Retina (tissue), 1 donor: ENCODE results near the gene GUF1.

ENCODE experiments used
- DNase-seq: peaks from one replicate; pipeline ENCODE4 v3.0.0-alpha.2; 2016

GUF1 gene

GRCh38 chr4:44678094-44679041 is at the start of gene GUF1:
Gene GUF1 (plus strand): TSS chr4:44678420. CDS start chr4:44678623, 203 bp downstream.
- DNase-seq = peak; percentile 98

DNA sequence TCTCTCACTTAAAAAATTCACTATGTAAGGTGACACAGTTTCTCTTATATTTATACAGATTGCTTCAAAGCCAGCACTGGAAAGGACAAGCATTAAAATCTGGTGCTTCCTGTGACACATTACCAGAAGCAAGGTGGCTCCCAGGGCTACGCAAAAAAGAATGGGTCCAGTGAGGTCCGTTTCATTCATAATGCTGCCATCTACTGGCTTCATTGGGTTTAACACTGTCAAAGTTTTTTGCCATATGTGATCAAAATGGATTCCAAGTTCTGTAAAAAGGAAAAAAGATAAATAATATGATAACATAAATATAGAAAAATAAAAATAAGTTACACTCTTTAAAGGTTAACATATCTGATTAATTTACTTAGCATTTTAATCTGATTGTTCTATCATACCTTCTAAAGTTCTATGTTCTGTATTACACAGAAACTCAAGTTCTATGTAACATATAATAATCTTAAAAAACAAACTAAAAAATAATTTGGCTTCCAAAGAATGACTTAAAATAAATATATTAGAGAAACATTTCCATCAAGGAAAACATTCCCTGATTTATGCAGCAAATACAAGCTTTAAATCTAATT is 48.8 kb upstream of the GUF1 start:
- peak; percentile 65 for DNase-seq

DNA sequence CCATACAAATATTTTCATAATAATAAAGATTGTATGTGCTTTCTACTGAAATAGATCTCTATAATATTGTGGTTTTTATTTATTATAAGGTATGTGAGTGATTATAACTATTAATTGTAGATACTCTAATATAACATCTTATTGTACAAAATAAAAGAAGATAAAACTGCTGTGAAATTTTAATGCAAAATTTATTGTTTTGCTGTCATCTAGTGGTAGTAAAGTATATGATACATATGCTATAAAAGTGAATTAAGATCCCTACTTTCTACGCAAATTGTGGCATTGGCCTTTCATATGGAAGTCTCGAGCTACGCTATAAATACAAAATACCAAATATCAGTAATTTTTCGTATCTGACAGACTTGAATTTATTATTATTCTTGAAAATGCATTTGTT is 46.1 kb upstream of the GUF1 start:
- no peak for DNase-seq

- no peak for DNase-seq
These were observed 45.5 kb upstream of the GUF1 start for GRCh38 chr4:44632733-44633132.

- DNase-seq = no peak
These were observed 40.1 kb upstream of the GUF1 start for GRCh38 chr4:44638091-44638490.

DNA sequence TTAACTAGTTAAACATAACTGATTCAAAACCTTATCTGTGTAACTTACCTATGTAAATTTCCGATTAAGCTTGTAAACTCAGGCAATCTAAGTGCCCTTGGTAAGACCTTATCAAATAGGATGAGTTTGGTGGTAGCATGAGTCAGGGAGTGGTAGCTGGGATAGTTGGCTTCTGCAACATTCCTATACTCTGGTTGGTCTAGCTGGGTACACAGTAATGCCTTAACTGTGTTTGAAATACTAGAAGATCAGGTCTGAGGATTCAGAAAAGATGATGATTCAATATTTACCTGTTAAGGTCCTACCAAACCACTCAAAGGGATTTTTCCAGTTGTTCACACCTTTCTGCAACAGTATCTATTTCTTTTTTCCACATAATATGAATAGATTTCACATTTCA is 32.1 kb upstream of the GUF1 start:
- no peak for DNase-seq

GRCh38 chr4:44651425-44651824 is 26.8 kb upstream of the GUF1 start, which contains the start of gene YIPF7:
Gene YIPF7 (minus strand): TSS chr4:44651625. CDS start chr4:44650100, 1,525 bp downstream.
- no peak for DNase-seq

GRCh38 chr4:44652002-44652401 is 26.2 kb upstream of the GUF1 start:
- no peak for DNase-seq

DNA sequence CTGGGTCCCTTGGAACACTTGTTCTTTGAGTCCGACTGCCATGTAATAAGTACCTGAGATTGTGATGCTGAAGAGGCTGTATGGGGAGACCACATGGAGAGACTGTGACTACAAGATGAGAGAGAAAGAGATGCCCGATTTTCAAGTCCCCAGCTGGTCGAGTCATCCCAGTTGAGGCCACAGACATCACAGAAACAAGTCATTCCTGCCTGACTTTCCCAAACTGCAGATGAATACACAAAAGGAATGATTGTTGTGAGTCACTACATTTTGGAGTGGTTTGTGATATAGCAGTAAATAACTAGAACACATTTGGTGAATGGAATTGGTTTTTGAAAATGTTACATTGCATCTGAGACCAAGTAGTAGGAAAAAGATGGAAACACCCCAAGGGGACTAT is 17.8 kb upstream of the GUF1 start:
- no peak for DNase-seq

- no peak for DNase-seq
These were observed 16.1 kb upstream of the GUF1 start for GRCh38 chr4:44661940-44662622.

GRCh38 chr4:44662623-44663005 is 15.6 kb upstream of the GUF1 start:
- DNase-seq = no peak

DNA sequence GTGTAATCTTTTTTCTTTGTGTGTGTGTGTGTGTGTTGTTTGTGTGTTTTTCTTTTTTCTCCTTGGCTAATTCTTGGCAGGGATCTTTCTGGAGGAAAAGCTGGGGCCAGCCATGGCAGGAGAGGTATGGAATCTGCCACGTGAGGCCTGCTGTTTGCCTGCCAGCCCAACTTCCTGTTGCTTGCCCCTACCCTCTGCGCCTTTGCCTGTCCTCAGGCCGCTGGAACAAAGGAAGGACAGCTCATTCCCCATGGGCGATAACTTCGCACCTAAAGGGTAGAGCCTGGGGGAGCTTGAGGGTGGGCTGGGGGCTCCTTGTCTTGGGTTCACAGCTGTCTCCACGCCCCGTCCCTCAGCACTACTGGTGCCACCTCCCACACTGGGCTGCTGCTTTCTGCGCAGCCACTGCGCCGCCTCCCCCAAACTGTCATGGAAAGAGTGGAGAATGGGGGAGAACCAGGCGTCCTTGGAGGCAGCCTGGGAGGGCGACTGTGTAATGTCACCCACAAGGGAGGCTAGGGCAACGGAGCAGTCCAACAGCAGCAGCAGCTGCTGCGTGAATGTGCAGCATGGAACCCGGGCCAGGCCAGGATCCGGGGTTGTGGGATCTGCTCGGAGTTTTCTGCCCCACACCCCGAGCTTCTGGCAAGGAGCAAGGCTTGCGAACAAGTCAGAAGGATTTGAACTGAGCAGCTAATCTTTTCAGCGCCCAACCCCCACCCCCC is 14.5 kb upstream of the GUF1 start:
- DNase-seq = no peak

- no peak for DNase-seq
These were observed 9.7 kb upstream of the GUF1 start for GRCh38 chr4:44668526-44668925.

GRCh38 chr4:44670506-44671199 is 7.6 kb upstream of the GUF1 start:
- no peak for DNase-seq

- no peak for DNase-seq
These were observed 6.6 kb upstream of the GUF1 start for GRCh38 chr4:44671636-44672035.

DNA sequence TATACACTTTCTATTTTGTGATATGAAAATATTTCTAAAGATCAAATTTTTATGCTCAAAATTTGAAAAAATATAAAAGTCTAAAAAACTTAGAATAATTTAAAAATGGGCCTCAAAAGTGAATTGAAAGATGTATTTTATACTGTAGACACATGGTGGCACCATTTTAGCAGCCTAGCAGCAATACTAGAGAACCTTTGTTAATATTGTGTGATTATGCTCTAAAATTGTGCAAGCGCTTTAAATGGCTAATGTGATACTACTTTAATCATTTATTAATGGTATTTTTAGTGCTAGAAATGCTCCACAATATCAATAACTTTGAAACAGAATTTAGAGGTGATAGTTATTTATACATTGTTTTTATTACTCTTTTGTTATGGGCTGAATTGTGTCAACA is 3.7 kb upstream of the GUF1 start:
- no peak for DNase-seq

DNA sequence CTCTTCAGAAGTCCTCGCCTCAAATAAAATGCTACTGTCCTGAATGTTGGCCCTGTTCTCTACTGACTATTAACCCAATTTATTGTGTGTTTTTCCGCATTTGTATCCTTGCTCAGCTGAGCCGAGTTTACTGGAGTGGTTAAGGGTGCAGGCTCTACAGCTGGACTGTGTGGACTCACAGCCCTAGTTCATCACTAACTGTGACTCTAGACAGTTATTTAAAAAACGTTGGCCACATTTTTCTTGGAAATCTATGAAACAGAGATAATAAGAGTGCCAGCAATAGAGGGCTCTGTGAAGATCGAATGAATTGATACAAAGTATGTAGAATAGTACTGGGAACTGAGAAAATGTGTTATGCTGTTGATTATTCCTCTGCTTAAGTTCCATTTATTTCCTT is 2.9 kb upstream of the GUF1 start:
- DNase-seq = no peak

GRCh38 chr4:44679060-44679459 is 840 bp downstream of the GUF1 start:
- DNase-seq = no peak

DNA sequence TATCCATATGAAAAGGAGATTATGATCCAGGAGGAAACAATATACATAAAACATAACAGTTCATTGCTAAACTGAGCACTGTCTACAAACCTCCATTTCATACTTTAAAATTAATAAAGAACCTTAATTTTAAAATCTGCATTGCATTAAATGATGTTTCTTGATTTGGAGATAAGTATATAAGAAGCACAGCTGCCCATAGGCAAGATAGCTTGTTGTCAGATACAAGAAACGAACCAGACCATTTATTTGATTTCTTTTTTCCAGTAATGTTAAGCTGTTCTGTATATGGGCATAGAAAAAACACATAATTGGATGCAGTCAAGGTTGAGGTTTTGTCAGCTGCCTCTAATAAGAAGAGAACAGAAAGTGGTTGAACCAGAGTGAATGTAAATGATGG is 6.4 kb downstream of the GUF1 start:
- no peak for DNase-seq

DNA sequence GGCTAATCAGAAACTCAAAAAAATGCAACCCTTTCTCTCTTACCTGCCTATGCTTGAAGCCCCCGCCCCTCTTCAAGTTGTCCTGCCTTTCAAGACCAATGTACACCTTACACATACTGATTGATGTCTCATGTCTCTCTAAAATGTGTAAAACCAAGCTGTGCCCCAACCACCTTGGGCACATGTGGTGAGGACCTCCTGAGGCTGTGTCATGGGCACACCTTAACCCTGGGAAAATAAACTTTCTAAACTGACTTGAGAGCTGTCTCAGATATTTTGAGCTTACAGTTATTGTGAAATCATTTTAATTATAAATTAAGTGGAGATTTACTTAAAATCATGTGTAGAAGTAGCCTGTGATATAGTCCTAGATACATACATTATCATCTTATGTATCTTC is 22.2 kb downstream of the GUF1 start:
- no peak for DNase-seq

GRCh38 chr4:44701037-44701436 is 22.8 kb downstream of the GUF1 start:
- no peak for DNase-seq

DNA sequence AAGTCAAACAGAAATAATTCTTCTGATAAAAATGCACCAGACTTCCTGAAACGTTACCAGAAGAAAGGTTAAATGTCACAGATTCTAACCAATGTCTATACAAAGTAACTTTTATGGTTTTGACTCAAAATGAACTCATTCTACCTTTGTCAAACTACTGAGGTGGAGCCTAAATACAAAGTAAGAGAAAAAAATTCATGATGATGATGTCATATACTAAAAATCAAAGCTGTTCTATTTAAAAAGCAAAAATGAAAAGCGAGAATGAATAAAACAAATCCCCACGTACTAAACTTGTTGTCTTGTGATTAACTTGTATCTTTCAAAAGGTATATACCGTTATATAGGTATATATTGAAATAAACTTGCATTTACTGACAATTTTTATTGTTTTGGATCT is 26.5 kb downstream of the GUF1 start:
- DNase-seq = no peak
